Spleen (tissue), 7 donors: ENCODE measurements around the gene PXYLP1.

Source experiments
- CTCF ChIP-seq, 11 experiments: fragments of 200-600 bp in 7 of 11; fragments of 450-650 bp in 4 of 11; sonication (generic) in 4 of 11; IDR thresholded peaks in 8 of 11; conservative IDR thresholded peaks in 3 of 11; 1 replicate in 7 of 11; 2 replicates in 4 of 11; pipeline versions ENCODE4 v1.4.0 to v1.8.0; 2016 to 2021; ENCODE audit warnings: antibody characterized with exemption in 11 of 11, inconsistent platforms in 4 of 11, mild to moderate bottlenecking in 1 of 11
- POLR2A ChIP-seq, 3 donors: fragments of 450-650 bp; IDR thresholded peaks; one replicate each; pipeline ENCODE4 v1.5.1; 2017; ENCODE audit warnings: antibody characterized with exemption in 3 of 3, mild to moderate bottlenecking in 1 of 3
- POLR2AphosphoS5 ChIP-seq, 3 donors: sonication (generic); formaldehyde crosslinking; IDR thresholded peaks; one replicate each; pipeline ENCODE4 v1.5.1; 2017; ENCODE audit warnings: antibody characterized with exemption in 3 of 3
- donor health status: DM: no; HTN: no; CAD: no; lungs with moderate emphysema.
- donor health status: DM: no; HTN: no; CAD: no.
- donor health status: DM: no; HTN: no; CAD: no.

GRCh38 chr3:141321109-141321497 is 89.5 kb downstream of the PXYLP1 start:
- no peak for TF ChIP-seq POLR2A (IDR thresholded peaks at IDR 0.05)
- no peak for TF ChIP-seq CTCF (IDR thresholded peaks at IDR 0.05 in 8 of 11, conservative IDR thresholded peaks at IDR 0.05 in 3 of 11)
- TF ChIP-seq POLR2AphosphoS5 (IDR thresholded peaks at IDR 0.05), result no peak
